Measurements from ENCODE around the gene BTBD17. TPM values are rescaled to one million over a fixed set of nuclear protein-coding genes. Genes with fewer than 3 reads are reported as not detected.

Gene BTBD17
- total RNA-seq, 2 donors from 2014 or later = 0.22 TPM; not detected in 1

GRCh38 chr17:74307984-74308773 is 53.5 kb downstream of the BTBD17 start:
- Histone ChIP-seq H3K4me1 (no peaks in the 10 kb centered on the region), H3K27ac (no peak overlapping the region)
- intact Hi-C loops (cut with DNase I) = no loop called here

More at GRCh38 chr17:74307984-74308773, 53.5 kb downstream of the BTBD17 start:
- TF ChIP-seq CTCF (IDR thresholded peaks at IDR 0.05) = no peak
- no peaks in the 10 kb centered on the region for H3K9me3 ChIP-seq
- no peaks in the 10 kb centered on the region for H3K27me3 ChIP-seq
- DNase-seq = no peak
- no peak overlapping the region for H3K9ac ChIP-seq (ENCODE audit: low read depth in 2 of 2, low read length in 2 of 2)
- no peak overlapping the region for H3K4me3 ChIP-seq
- no peaks in the 10 kb centered on the region for H3K36me3 ChIP-seq

Other genes with a start within 250 kb of the BTBD17 start
- 100 to 1,000 TPM; 723 to 795 TPM for gene RPL38, start 158.2 kb downstream of the BTBD17 start, total RNA-seq
- 1 to 10 TPM in 1 of 2 donors, under 1 TPM in 1; 0.86 to 2.9 TPM for gene TTYH2, start 148.3 kb downstream of the BTBD17 start, total RNA-seq
- gene DNAI2, start 87.6 kb downstream of the BTBD17 start, total RNA-seq = not detected
- gene KIF19, start 35.6 kb downstream of the BTBD17 start, total RNA-seq = 1 to 10 TPM; 2.6 to 3.2 TPM
- under 1 TPM; 0.35 to 0.74 TPM for gene GPR142, start 5.6 kb upstream of the BTBD17 start, total RNA-seq
- 100 to 1,000 TPM; 139 to 193 TPM for gene GPRC5C, start 70.2 kb upstream of the BTBD17 start, total RNA-seq
- 1 to 10 TPM; 3.1 to 5.6 TPM for gene CD300A, start 104.8 kb upstream of the BTBD17 start, total RNA-seq
- gene CD300LB, start 169.6 kb upstream of the BTBD17 start, total RNA-seq = under 1 TPM in 1 of 2 donors, not detected in 1; 0.69 TPM
- gene CD300C, start 184.2 kb upstream of the BTBD17 start, total RNA-seq = 1 to 10 TPM in 1 of 2 donors, under 1 TPM in 1; 0.35 to 1.1 TPM
- gene CD300H, start 205.6 kb upstream of the BTBD17 start, total RNA-seq = under 1 TPM in 1 of 2 donors, not detected in 1; 0.45 TPM
- not detected for gene CD300LD, start 230.4 kb upstream of the BTBD17 start, total RNA-seq

Measured in colonic mucosa (tissue), 4 donors.